HEK293 (cell line): ENCODE data around the gene NR2F1-AS1.

Experiments used
- CTCF ChIA-PET: fragments of 350-600 bp; formaldehyde crosslinking; extraction: SDS; loops from one replicate; lab custom pipeline; 2021; ENCODE audit warnings: antibody characterized with exemption; lab: Yijun Ruan, JAX
- POLR2A ChIA-PET: fragments of 300-600 bp; formaldehyde crosslinking; extraction: SDS; loops from one replicate; lab custom pipeline; 2020; ENCODE audit warnings: antibody characterized with exemption, inconsistent platforms; lab: Yijun Ruan, JAX
- H3K27ac ChIP-seq: fragments of 200-500 bp; sonication (Bioruptor generic); 2 replicates; pipeline ENCODE4 v1.5.1; 2014; ENCODE audit warnings: low read depth, low read length, control low read depth, inconsistent platforms; ENCODE audit errors: extremely low read depth
- H3K36me3 ChIP-seq, 2 experiments: fragments of 200-500 bp in 1 of 2; sonication (Bioruptor generic) in 1 of 2; 1 replicate in 1 of 2; 2 replicates in 1 of 2; pipeline ENCODE4 v1.5.1; 2014 to 2017; ENCODE audit warnings: inconsistent platforms in 2 of 2, low read length in 2 of 2; ENCODE audit not compliant: control insufficient read depth in 2 of 2, insufficient read depth in 1 of 2
- H3K4me1 ChIP-seq: fragments of 200-500 bp; sonication (Bioruptor generic); 2 replicates; pipeline ENCODE4 v1.5.1; 2014; ENCODE audit warnings: mild to moderate bottlenecking, low read length, inconsistent platforms; ENCODE audit not compliant: control insufficient read depth, insufficient read depth
- H3K4me3 ChIP-seq: 2 replicates; pipeline ENCODE4 v1.5.1; 2011; ENCODE audit warnings: low read depth, mild to moderate bottlenecking, control low read depth, low read length, moderate library complexity
- H3K9me3 ChIP-seq: fragments of 200-500 bp; sonication (Bioruptor generic); 2 replicates; pipeline ENCODE4 v1.5.1; 2014; ENCODE audit warnings: low read depth, low read length, inconsistent platforms; ENCODE audit not compliant: control insufficient read depth, insufficient read depth
- GLIS1 ChIP-seq: fragments of 450-650 bp; formaldehyde crosslinking; IDR thresholded peaks from 2 replicates; pipeline ENCODE4 v1.5.1; 2016; ENCODE audit warnings: missing biosample characterization, missing genetic modification characterization
- KLF8 ChIP-seq: fragments of 450-650 bp; formaldehyde crosslinking; IDR thresholded peaks from 2 replicates; pipeline ENCODE4 v1.5.1; 2016; ENCODE audit warnings: missing biosample characterization, missing genetic modification characterization
- REST ChIP-seq: fragments of 450-650 bp; formaldehyde crosslinking; IDR thresholded peaks from 2 replicates; pipeline ENCODE4 v1.5.1; 2016; ENCODE audit warnings: missing biosample characterization, missing genetic modification characterization
- SP2 ChIP-seq: fragments of 450-650 bp; formaldehyde crosslinking; IDR thresholded peaks from 2 replicates; pipeline ENCODE4 v1.5.1; 2016; ENCODE audit warnings: missing biosample characterization, missing genetic modification characterization
- YY1 ChIP-seq: fragments of 450-650 bp; formaldehyde crosslinking; IDR thresholded peaks from 2 replicates; pipeline ENCODE4 v1.5.1; 2018; ENCODE audit warnings: missing biosample characterization, missing genetic modification characterization
- ZBTB1 ChIP-seq: fragments of 450-650 bp; formaldehyde crosslinking; IDR thresholded peaks from 2 replicates; pipeline ENCODE4 v1.5.1; 2016; ENCODE audit warnings: missing biosample characterization, missing genetic modification characterization
- ZBTB44 ChIP-seq: fragments of 450-650 bp; IDR thresholded peaks from 2 replicates; pipeline ENCODE4 v1.5.1; 2018; ENCODE audit warnings: missing biosample characterization, mild to moderate bottlenecking, missing genetic modification characterization
- ZNF133 ChIP-seq: fragments of 450-650 bp; formaldehyde crosslinking; IDR thresholded peaks from 2 replicates; pipeline ENCODE4 v1.5.1; 2016; ENCODE audit warnings: missing biosample characterization, missing genetic modification characterization
- ZNF175 ChIP-seq: fragments of 450-650 bp; formaldehyde crosslinking; IDR thresholded peaks from 2 replicates; pipeline ENCODE4 v1.5.1; 2016; ENCODE audit warnings: missing biosample characterization, missing genetic modification characterization
- ZNF24 ChIP-seq: fragments of 450-650 bp; formaldehyde crosslinking; IDR thresholded peaks from 2 replicates; pipeline ENCODE4 v1.5.1; 2016; ENCODE audit warnings: missing biosample characterization, missing genetic modification characterization
- ZNF266 ChIP-seq: fragments of 450-650 bp; formaldehyde crosslinking; IDR thresholded peaks from 2 replicates; pipeline ENCODE4 v1.5.1; 2016; ENCODE audit warnings: missing biosample characterization, missing genetic modification characterization, low read depth
- ZNF335 ChIP-seq: fragments of 450-650 bp; formaldehyde crosslinking; conservative IDR thresholded peaks from 2 replicates; pipeline ENCODE4 v1.5.1; 2016; ENCODE audit warnings: missing biosample characterization, missing genetic modification characterization
- ZNF341 ChIP-seq: fragments of 450-650 bp; formaldehyde crosslinking; IDR thresholded peaks from 2 replicates; pipeline ENCODE4; 2016; ENCODE audit warnings: low read depth, missing biosample characterization, missing genetic modification characterization
- ZNF354C ChIP-seq: fragments of 450-650 bp; formaldehyde crosslinking; IDR thresholded peaks from 2 replicates; pipeline ENCODE4 v1.5.1; 2016; ENCODE audit warnings: missing biosample characterization, missing genetic modification characterization, low read depth, borderline replicate concordance
- ZNF423 ChIP-seq: fragments of 450-650 bp; formaldehyde crosslinking; IDR thresholded peaks from 2 replicates; pipeline ENCODE4 v1.5.1; 2016; ENCODE audit warnings: missing biosample characterization, missing genetic modification characterization
- ZNF449 ChIP-seq: fragments of 450-650 bp; formaldehyde crosslinking; IDR thresholded peaks from 2 replicates; pipeline ENCODE4 v1.5.1; 2017; ENCODE audit warnings: missing biosample characterization, mild to moderate bottlenecking, missing genetic modification characterization, moderate library complexity
- ZNF580 ChIP-seq: fragments of 450-650 bp; formaldehyde crosslinking; IDR thresholded peaks from 2 replicates; pipeline ENCODE4 v1.5.1; 2016; ENCODE audit warnings: missing biosample characterization, missing genetic modification characterization
- ZNF624 ChIP-seq: fragments of 450-650 bp; formaldehyde crosslinking; IDR thresholded peaks from 2 replicates; pipeline ENCODE4 v1.5.1; 2017; ENCODE audit warnings: missing biosample characterization, missing genetic modification characterization

NR2F1-AS1 gene

GRCh38 chr5:93574491-93575305 is 6.3 kb downstream of the NR2F1-AS1 start:
- TF ChIP-seq YY1 (tag by site-specific recombination) (no peak), REST (tag by site-specific recombination) (no peak), ZNF335 (tag by site-specific recombination) (no peak)
- Histone ChIP-seq H3K9me3 (no peaks in the 10 kb centered on the region), H3K4me1 (peaks cover 10% of the 10 kb centered on the region), H3K4me3 (no peak overlapping the region), H3K36me3 (no peaks in the 10 kb centered on the region), H3K27ac (no peak overlapping the region)
- ChIA-PET POLR2A (no interaction called here), CTCF (interaction anchor here (0.6 kb wide), 1 partner anchor 226 kb away, joined by 4 read pairs; no protein-coding TSS in a partner anchor)

- POLR2A ChIA-PET: no interaction called here
- TF ChIP-seq ZNF175 (tag by site-specific recombination) (no peak), ZNF354C (tag by site-specific recombination) (no peak)
Observed at GRCh38 chr5:93573354-93574351, 7.4 kb downstream of the NR2F1-AS1 start.

GRCh38 chr5:93572608-93573353 is 8.2 kb downstream of the NR2F1-AS1 start:
- CTCF ChIA-PET: interaction anchor here (0.5 kb wide), 1 partner anchor 153 kb away, joined by 3 read pairs; no protein-coding TSS in a partner anchor

More at GRCh38 chr5:93573354-93574351, 7.4 kb downstream of the NR2F1-AS1 start:
- H3K9me3 ChIP-seq: no peaks in the 10 kb centered on the region
- CTCF ChIA-PET: interaction anchor here (0.5 kb wide), 1 partner anchor 154 kb away, joined by 3 read pairs; no protein-coding TSS in a partner anchor
- H3K36me3 ChIP-seq: no peaks in the 10 kb centered on the region
- H3K4me1 ChIP-seq: peaks cover 15% of the 10 kb centered on the region
- H3K27ac ChIP-seq: no peak overlapping the region
- H3K4me3 ChIP-seq: no peak overlapping the region

GRCh38 chr5:93572101-93572607 is 8.9 kb downstream of the NR2F1-AS1 start:
- TF ChIP-seq ZNF24 (tag by site-specific recombination) (no peak), KLF8 (no peak), ZNF341 (tag by site-specific recombination) (no peak), ZNF266 (tag by site-specific recombination) (no peak), SP2 (tag by site-specific recombination) (no peak), ZBTB44 (tag by site-specific recombination) (no peak), ZNF449 (tag by site-specific recombination) (no peak), ZNF580 (no peak), ZNF423 (tag by site-specific recombination) (no peak)
- Histone ChIP-seq H3K9me3 (no peaks in the 10 kb centered on the region), H3K4me3 (peak overlapping the region; percentile 16), H3K4me1 (peaks cover 23% of the 10 kb centered on the region), H3K36me3 (no peaks in the 10 kb centered on the region), H3K27ac (no peak overlapping the region)
- ChIA-PET CTCF (no interaction called here), POLR2A (no interaction called here)

More at GRCh38 chr5:93572608-93573353, 8.2 kb downstream of the NR2F1-AS1 start:
- POLR2A ChIA-PET: no interaction called here
- TF ChIP-seq ZNF133 (tag by site-specific recombination) (no peak), GLIS1 (no peak), ZBTB1 (tag by site-specific recombination) (no peak), ZNF624 (no peak)
- Histone ChIP-seq H3K4me3 (peak overlapping the region; percentile 16), H3K27ac (no peak overlapping the region), H3K36me3 (no peaks in the 10 kb centered on the region), H3K9me3 (no peaks in the 10 kb centered on the region), H3K4me1 (peaks cover 19% of the 10 kb centered on the region)
